GM12874 (cell line): ENCODE measurements around the gene TSSK3.
A peak's percentile ranks its signal among the peaks of the same experiment; 100 is the strongest.

Source experiments
- TF ChIP-seq, protein P1 (sequence below): IDR thresholded peaks from 2 replicates; pipeline ENCODE4 v1.5.1; 2011; ENCODE audit warnings: low read depth, mild to moderate bottlenecking, control low read depth, low read length, moderate library complexity; ENCODE audit not compliant: insufficient read depth

Gene TSSK3

GRCh38 chr1:32358435-32358834, 3.9 kb upstream of the TSSK3 start:
- TF ChIP-seq, protein P1, sequence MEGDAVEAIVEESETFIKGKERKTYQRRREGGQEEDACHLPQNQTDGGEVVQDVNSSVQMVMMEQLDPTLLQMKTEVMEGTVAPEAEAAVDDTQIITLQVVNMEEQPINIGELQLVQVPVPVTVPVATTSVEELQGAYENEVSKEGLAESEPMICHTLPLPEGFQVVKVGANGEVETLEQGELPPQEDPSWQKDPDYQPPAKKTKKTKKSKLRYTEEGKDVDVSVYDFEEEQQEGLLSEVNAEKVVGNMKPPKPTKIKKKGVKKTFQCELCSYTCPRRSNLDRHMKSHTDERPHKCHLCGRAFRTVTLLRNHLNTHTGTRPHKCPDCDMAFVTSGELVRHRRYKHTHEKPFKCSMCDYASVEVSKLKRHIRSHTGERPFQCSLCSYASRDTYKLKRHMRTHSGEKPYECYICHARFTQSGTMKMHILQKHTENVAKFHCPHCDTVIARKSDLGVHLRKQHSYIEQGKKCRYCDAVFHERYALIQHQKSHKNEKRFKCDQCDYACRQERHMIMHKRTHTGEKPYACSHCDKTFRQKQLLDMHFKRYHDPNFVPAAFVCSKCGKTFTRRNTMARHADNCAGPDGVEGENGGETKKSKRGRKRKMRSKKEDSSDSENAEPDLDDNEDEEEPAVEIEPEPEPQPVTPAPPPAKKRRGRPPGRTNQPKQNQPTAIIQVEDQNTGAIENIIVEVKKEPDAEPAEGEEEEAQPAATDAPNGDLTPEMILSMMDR: no peak

- TF ChIP-seq, protein P1: no peak
These were observed 1.0 kb upstream of the TSSK3 start for GRCh38 chr1:32361308-32361673.

- TF ChIP-seq, protein P1: 0 out of 2 replicates have a peak, but pooled peaks have one; percentile 11
These were observed 465 bp upstream of the TSSK3 start for GRCh38 chr1:32361674-32362473.

DNA sequence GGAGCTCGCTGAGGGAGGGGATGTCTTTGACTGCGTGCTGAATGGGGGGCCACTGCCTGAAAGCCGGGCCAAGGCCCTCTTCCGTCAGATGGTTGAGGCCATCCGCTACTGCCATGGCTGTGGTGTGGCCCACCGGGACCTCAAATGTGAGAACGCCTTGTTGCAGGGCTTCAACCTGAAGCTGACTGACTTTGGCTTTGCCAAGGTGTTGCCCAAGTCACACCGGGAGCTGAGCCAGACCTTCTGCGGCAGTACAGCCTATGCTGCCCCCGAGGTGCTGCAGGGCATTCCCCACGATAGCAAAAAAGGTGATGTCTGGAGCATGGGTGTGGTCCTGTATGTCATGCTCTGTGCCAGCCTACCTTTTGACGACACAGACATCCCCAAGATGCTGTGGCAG, 1.4 kb downstream of the TSSK3 start:
- TF ChIP-seq, protein P1: no peak

DNA sequence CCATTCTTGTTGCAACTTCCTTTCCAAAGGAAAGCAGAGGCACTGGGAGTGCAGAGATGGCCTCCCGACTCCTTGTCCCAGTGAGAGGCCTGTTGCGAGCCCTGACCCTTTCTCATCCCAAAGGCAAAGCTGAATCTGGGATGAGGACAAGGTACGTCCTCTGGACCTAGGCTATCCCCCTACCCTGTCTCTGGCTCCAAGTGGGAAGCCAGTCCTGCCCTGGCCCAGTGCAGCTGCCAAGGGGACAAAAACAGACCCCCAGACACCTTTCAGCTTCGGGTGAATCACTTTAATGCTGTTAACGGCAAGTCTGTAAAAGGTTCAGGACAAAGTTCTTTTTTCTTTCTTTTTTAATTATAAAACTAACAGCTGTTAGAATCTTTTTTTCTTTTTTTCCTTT, 2.5 kb downstream of the TSSK3 start:
- TF ChIP-seq, protein P1: no peak

- TF ChIP-seq, protein P1: no peak
These were observed 3.1 kb downstream of the TSSK3 start for GRCh38 chr1:32365445-32365844.

GRCh38 chr1:32367912-32368635, 5.7 kb downstream of the TSSK3 start:
- TF ChIP-seq, protein P1: no peak
